Hepatocyte (in vitro differentiated cells): ENCODE measurements around the gene KRT78. TPM values are rescaled to one million over a fixed set of nuclear protein-coding genes. Genes with fewer than 3 reads are reported as not detected.
"Not testable (repeated sequence)": the region's sequence is repeated elsewhere in the genome, so short reads cannot be mapped to it uniquely, and the experiment has no call there.

Source experiments
- DNase-seq: peaks from one replicate; pipeline ENCODE4 v3.0.0-alpha.2; 2016; ENCODE audit warnings: low spot score
- H2AFZ ChIP-seq: fragments of 200-600 bp; sonication (generic); 2 replicates; pipeline ENCODE4 v1.6.0; 2016; ENCODE audit warnings: antibody characterized with exemption, mild to moderate bottlenecking
- H3K27ac ChIP-seq: fragments of 200-600 bp; sonication (generic); 2 replicates; pipeline ENCODE4 v1.5.1; 2016; ENCODE audit warnings: mild to moderate bottlenecking
- H3K27me3 ChIP-seq: fragments of 200-600 bp; sonication (generic); 2 replicates; pipeline ENCODE4 v1.6.1; 2016
- H3K36me3 ChIP-seq: fragments of 200-600 bp; sonication (generic); replicated peaks from 2 replicates; pipeline ENCODE4 v1.5.1; 2016; ENCODE audit warnings: low read depth; ENCODE audit not compliant: insufficient read depth
- H3K4me1 ChIP-seq: fragments of 200-600 bp; sonication (generic); 2 replicates; pipeline ENCODE4 v1.5.1; 2016; ENCODE audit warnings: mild to moderate bottlenecking, moderate library complexity; ENCODE audit not compliant: insufficient read depth
- H3K4me2 ChIP-seq: fragments of 200-600 bp; sonication (generic); 2 replicates; pipeline ENCODE4 v1.6.0; 2016
- H3K4me3 ChIP-seq: fragments of 200-600 bp; sonication (generic); 2 replicates; pipeline ENCODE4 v1.5.1; 2016; ENCODE audit warnings: mild to moderate bottlenecking
- H3K79me2 ChIP-seq: fragments of 200-600 bp; sonication (generic); 2 replicates; pipeline ENCODE4 v1.6.0; 2017; ENCODE audit warnings: mild to moderate bottlenecking
- H3K9me2 ChIP-seq: fragments of 200-600 bp; sonication (generic); replicated peaks from 2 replicates; pipeline ENCODE4 v1.6.0; 2017; ENCODE audit warnings: mild to moderate bottlenecking; ENCODE audit not compliant: insufficient read depth
- H3K9me3 ChIP-seq: fragments of 200-600 bp; sonication (generic); 2 replicates; pipeline ENCODE4 v1.5.1; 2016; ENCODE audit warnings: low read depth, mild to moderate bottlenecking
- H4K20me1 ChIP-seq: fragments of 200-600 bp; sonication (generic); 2 replicates; pipeline ENCODE4 v1.6.0; 2016; ENCODE audit warnings: mild to moderate bottlenecking; ENCODE audit not compliant: insufficient read depth, poor library complexity, severe bottlenecking
- CTCF ChIP-seq: fragments of 200-600 bp; sonication (generic); IDR thresholded peaks from 2 replicates; pipeline ENCODE4 v1.5.1; 2016; ENCODE audit warnings: antibody characterized with exemption, mild to moderate bottlenecking; ENCODE audit not compliant: poor library complexity
- EZH2 ChIP-seq: fragments of 200-600 bp; sonication (generic); IDR thresholded peaks from 2 replicates; pipeline ENCODE4 v1.6.1; 2016; ENCODE audit warnings: antibody characterized with exemption, mild to moderate bottlenecking, borderline replicate concordance
- EZH2phosphoT487 ChIP-seq: fragments of 200-600 bp; sonication (generic); IDR thresholded peaks from one replicate; pipeline ENCODE4 v1.6.1; 2018; ENCODE audit warnings: antibody characterized with exemption, mild to moderate bottlenecking, low read depth, moderate library complexity; ENCODE audit not compliant: unreplicated experiment, severe bottlenecking
- WGBS: methylation state at CpG from one replicate; pipeline ENCODE4 v1.1.6; 2016; ENCODE audit warnings: low lambda C conversion rate; ENCODE audit errors: missing lambda C conversion rate; 5-methylcytosine and 5-hydroxymethylcytosine counted together
- polyA plus RNA-seq: library from polyadenylated mRNA; unstranded; fragments of >200 nt; fragmentation: Nextera tagmentation; extraction: Ambion mirVana; gene quantifications from 2 replicates; pipeline ENCODE4 v1.2.1, GENCODE V29; 2016
- total RNA-seq: library from RNA; depleted of rRNA; stranded (reverse); fragments of >200 nt; gene quantifications from 2 replicates; pipeline ENCODE4 v1.2.3, GENCODE V29; 2014

Gene KRT78
- total and polyA plus RNA-seq, 2 experiments from 2014 or later, result not detected

DNA sequence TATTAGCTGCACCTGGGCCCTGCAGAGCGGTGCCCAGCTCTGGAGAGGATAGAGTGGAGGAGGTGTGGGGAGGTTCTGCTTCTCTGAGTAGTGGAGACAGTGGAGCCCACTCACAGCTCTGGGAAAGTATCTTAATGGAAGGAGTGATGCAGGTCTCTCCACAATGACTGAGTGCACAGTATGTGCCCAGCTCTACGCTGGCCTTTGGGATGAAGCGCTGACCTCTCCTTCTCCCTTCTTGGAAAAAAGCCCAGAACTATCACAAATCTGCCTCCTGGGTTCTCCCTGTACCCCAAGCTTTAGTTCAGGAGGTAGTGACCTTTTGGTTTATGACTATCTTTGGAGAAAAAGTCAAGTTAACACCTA lies 52.4 kb downstream of the KRT78 start:
- Histone ChIP-seq H3K79me2 (no peaks in the 10 kb centered on the region), H2AFZ (no peak overlapping the region), H3K9me2 (no peaks in the 10 kb centered on the region), H3K4me1 (no peaks in the 10 kb centered on the region), H4K20me1 (no peaks in the 10 kb centered on the region), H3K9me3 (no peaks in the 10 kb centered on the region), H3K4me2 (no peak overlapping the region), H3K4me3 (no peak overlapping the region), H3K27ac (no peak overlapping the region), H3K36me3 (no peaks in the 10 kb centered on the region), H3K27me3 (no peaks in the 10 kb centered on the region)
- no peak for DNase-seq
- WGBS, result 95% methylated on average over 3 of the region's 3 CpGs
- TF ChIP-seq EZH2phosphoT487 (no peak), CTCF (no peak), EZH2 (no peak)

DNA sequence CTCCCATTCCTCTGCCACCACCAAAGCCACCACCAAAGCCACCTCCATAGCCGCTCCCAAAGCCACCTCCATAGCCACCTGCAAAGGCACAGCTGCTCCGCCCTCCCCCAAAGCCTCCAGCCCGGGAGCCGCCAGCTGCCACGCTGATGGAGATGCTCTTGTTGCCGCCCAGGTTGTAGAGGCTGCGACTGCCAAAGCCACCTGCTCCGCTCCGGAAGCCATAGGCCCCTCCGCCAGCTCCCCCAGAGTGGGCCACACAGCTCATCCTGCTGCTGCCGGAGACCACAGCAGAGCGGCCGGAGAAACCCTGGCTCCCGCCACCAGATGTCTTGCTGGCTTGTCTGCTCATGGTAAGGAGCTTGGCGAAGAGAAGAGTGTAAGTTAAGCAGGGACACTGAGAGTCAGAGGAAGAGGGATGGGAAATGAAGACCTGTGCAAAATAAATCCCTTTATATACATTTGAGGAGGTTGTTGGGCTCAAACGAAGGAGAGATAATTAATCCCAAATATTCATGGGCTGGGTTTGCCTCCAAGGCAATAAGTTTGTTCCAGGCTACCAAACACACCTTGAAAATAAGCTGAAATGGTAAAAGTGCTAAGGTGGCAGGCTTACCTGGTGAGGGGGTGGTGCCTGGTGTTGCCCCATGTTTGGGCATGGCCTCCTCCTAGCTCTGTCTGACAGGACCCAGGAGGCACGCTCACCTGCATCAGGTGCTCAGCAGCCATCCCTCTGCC lies 52.9 kb downstream of the KRT78 start, which contains the start of gene KRT3:
KRT3 (minus strand) TSS at position 424 of the 735 bp plus-strand sequence; CDS start at position 349, 75 bp downstream.
- no peaks in the 10 kb centered on the region for H3K79me2 ChIP-seq
- H3K4me1 ChIP-seq, result no peaks in the 10 kb centered on the region
- no peaks in the 10 kb centered on the region for H3K36me3 ChIP-seq
- DNase-seq, result no peak
- no peaks in the 10 kb centered on the region for H3K27me3 ChIP-seq
- H3K27ac ChIP-seq, result no peak within 1 kb of the TSS
- no peak within 1 kb of the TSS for H3K4me2 ChIP-seq
- H3K9me2 ChIP-seq, result no peaks in the 10 kb centered on the region
- no peaks in the 10 kb centered on the region for H3K9me3 ChIP-seq
- no peak within 1 kb of the TSS for H2AFZ ChIP-seq
- 95% methylated on average over 17 of the region's 17 CpGs for WGBS
- TF ChIP-seq EZH2 (no peak), EZH2phosphoT487 (no peak), CTCF (no peak)
- no peaks in the 10 kb centered on the region for H4K20me1 ChIP-seq
- no peak within 1 kb of the TSS for H3K4me3 ChIP-seq

DNA sequence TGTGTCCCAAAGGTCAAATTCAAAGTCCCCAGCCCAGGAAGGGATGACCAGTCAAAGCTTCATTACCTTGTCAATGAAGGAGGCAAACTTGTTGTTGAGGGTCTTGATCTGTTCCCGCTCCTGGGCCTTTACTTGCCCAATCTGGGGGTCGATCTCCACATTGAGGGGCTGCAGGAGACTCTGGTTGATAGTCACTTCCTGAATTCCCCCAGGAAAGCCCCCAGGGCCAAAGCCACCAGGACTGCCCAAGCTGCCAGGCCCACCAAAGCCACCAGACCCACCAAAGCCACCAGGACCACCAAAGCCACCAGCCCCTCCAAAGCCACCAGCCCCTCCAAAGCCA lies 53.5 kb downstream of the KRT78 start:
- H3K4me2 ChIP-seq, H3K27ac ChIP-seq, H3K9me2 ChIP-seq, H4K20me1 ChIP-seq, H3K79me2 ChIP-seq, H3K27me3 ChIP-seq, DNase-seq, H3K4me1 ChIP-seq, H2AFZ ChIP-seq, H3K36me3 ChIP-seq, H3K4me3 ChIP-seq, H3K9me3 ChIP-seq: not testable (repeated sequence)
- 97% methylated on average over 2 of the region's 2 CpGs for WGBS

- Histone ChIP-seq H3K4me3 (no peak overlapping the region), H3K36me3 (no peaks in the 10 kb centered on the region), H3K4me2 (no peak overlapping the region), H3K4me1 (no peaks in the 10 kb centered on the region), H3K27ac (no peak overlapping the region), H4K20me1 (no peaks in the 10 kb centered on the region), H3K9me2 (no peaks in the 10 kb centered on the region), H3K79me2 (no peaks in the 10 kb centered on the region), H3K27me3 (no peaks in the 10 kb centered on the region), H3K9me3 (no peaks in the 10 kb centered on the region), H2AFZ (no peak overlapping the region)
- no peak for DNase-seq
- WGBS, result 81% methylated on average over 5 of the region's 5 CpGs
- TF ChIP-seq EZH2phosphoT487, result no peak
- TF ChIP-seq CTCF, result no peak
- TF ChIP-seq EZH2, result no peak
Observed at GRCh38 chr12:52794479-52795331, 54.1 kb downstream of the KRT78 start.
